Measurements from ENCODE around the gene PGGHG. TPM values are rescaled to one million over a fixed set of nuclear protein-coding genes. Genes with fewer than 3 reads are reported as not detected.
"Not testable (repeated sequence)": the region's sequence is repeated elsewhere in the genome, so short reads cannot be mapped to it uniquely, and the experiment has no call there.

PGGHG gene
- total and polyA plus RNA-seq, 10 of the 15 experiments (the other 5 are each of a cell fraction or from before 2014, with no cell fraction given): 0.10 to 8.3 (median 1.8) TPM

GRCh38 chr11:317668-318404 lies 28.9 kb downstream of the PGGHG start:
- in situ Hi-C loops (cut with MboI); H4K20me1 ChIP-seq (ENCODE audit: control insufficient read depth, insufficient read depth); BruUV-seq (replicated peaks); DNase-seq (ENCODE audit: low read depth, low spot score); ATAC-seq; H3K9me3 ChIP-seq (replicated peaks; ENCODE audit: control insufficient read depth, insufficient read depth, low read length); H3K27me3 ChIP-seq (replicated peaks in 1 of 2; ENCODE audit: control insufficient read depth in 2 of 2, insufficient read depth in 2 of 2, low read length in 1 of 2); intact Hi-C loops (cut with micrococcal nuclease; ENCODE audit: unreplicated experiment); H3K36me3 ChIP-seq (ENCODE audit: control insufficient read depth in 2 of 2, insufficient read depth in 2 of 2, low read length in 1 of 2); H2AFZ ChIP-seq (ENCODE audit: control insufficient read depth, low read depth, low read length); H3K4me1 ChIP-seq (ENCODE audit: control insufficient read depth, insufficient read depth, low read length): not testable (repeated sequence)
- FAIRE-seq: peak; percentile 57
- Histone ChIP-seq H3K27ac (ENCODE audit: control insufficient read depth, insufficient read depth) (peak overlapping the region; percentile 98), H3K4me3 (peak overlapping the region; percentile 87), H3K79me2 (ENCODE audit: control insufficient read depth, insufficient read depth, low read length) (peaks cover 53% of the 10 kb centered on the region), H3K9ac (ENCODE audit: control insufficient read depth, insufficient read depth, low read length) (peak overlapping the region; percentile 65), H3K4me2 (ENCODE audit: control insufficient read depth, insufficient read depth) (peak overlapping the region; percentile 97)
- POLR2A ChIA-PET: interaction anchor here (0.5 to 4.5 kb wide), 12 partner anchors 9 to 221 kb away, joined by 3 to 45 read pairs (median 7); partner anchors contain the start of genes BET1L and RIC8A
- TF ChIP-seq IKZF2 (IDR thresholded peaks at IDR 0.05): peak; percentile 20 to 22; a peak in 1 of 4 replicates
- peak; percentile 50 for TF ChIP-seq IKZF1 (conservative IDR thresholded peaks at IDR 0.05)
- WGBS (ENCODE audit: insufficient coverage, insufficient replicate concordance, low lambda C conversion rate, missing lambda C conversion rate): 43% methylated on average over 14 of the region's 30 CpGs
- RAD21 ChIA-PET (ENCODE audit: unreplicated experiment): interaction anchor here (1.0 to 4.5 kb wide), 7 partner anchors 9 to 37 kb away, joined by 3 to 46 read pairs (median 7); partner anchors contain the start of gene IFITM2
- SMC1A ChIA-PET (ENCODE audit: uncharacterized antibody, unreplicated experiment): interaction anchor here (0.8 to 4.0 kb wide), 12 partner anchors 9 to 81 kb away, joined by 3 to 42 read pairs (median 4); no protein-coding TSS in a partner anchor
- CTCF ChIA-PET: interaction anchor here (0.6 to 3.7 kb wide), 13 partner anchors 9 to 85 kb away, joined by 3 to 43 read pairs (median 5); partner anchors contain the start of gene IFITM2

GRCh38 chr11:318405-319120 lies 29.6 kb downstream of the PGGHG start:
- ChIA-PET POLR2A (interaction anchor here (0.8 to 4.5 kb wide), 6 partner anchors 9 to 50 kb away, joined by 3 to 45 read pairs (median 6); no protein-coding TSS in a partner anchor), SMC1A (ENCODE audit: uncharacterized antibody, unreplicated experiment) (interaction anchor here (1.3 to 4.0 kb wide), 5 partner anchors 10 to 51 kb away, joined by 3 to 42 read pairs (median 7); no protein-coding TSS in a partner anchor), RAD21 (ENCODE audit: unreplicated experiment) (interaction anchor here (0.8 to 4.5 kb wide), 4 partner anchors 11 to 36 kb away, joined by 3 to 46 read pairs (median 15); partner anchors contain the start of gene IFITM2), CTCF (interaction anchor here (0.6 to 3.7 kb wide), 4 partner anchors 10 to 37 kb away, joined by 3 to 43 read pairs (median 20); partner anchors contain the start of gene IFITM2)
- H3K4me2 ChIP-seq (ENCODE audit: control insufficient read depth, insufficient read depth): peak overlapping the region; percentile 25; the same call in 1 of the 2 replicates
- peak overlapping the region; percentile 58 for H3K27ac ChIP-seq (ENCODE audit: control insufficient read depth, insufficient read depth)
- H3K4me1 ChIP-seq (ENCODE audit: control insufficient read depth, insufficient read depth, low read length); H3K9me3 ChIP-seq (replicated peaks; ENCODE audit: control insufficient read depth, insufficient read depth, low read length); H3K36me3 ChIP-seq (ENCODE audit: control insufficient read depth in 2 of 2, insufficient read depth in 2 of 2, low read length in 1 of 2); intact Hi-C loops (cut with micrococcal nuclease; ENCODE audit: unreplicated experiment); H4K20me1 ChIP-seq (ENCODE audit: control insufficient read depth, insufficient read depth); in situ Hi-C loops (cut with MboI); H2AFZ ChIP-seq (ENCODE audit: control insufficient read depth, low read depth, low read length); BruUV-seq (replicated peaks); H3K27me3 ChIP-seq (replicated peaks in 1 of 2; ENCODE audit: control insufficient read depth in 2 of 2, insufficient read depth in 2 of 2, low read length in 1 of 2); FAIRE-seq; DNase-seq (ENCODE audit: low read depth, low spot score): not testable (repeated sequence)
- peak overlapping the region; percentile 54; the same call in 1 of the 2 replicates for H3K9ac ChIP-seq (ENCODE audit: control insufficient read depth, insufficient read depth, low read length)
- whole genome bisulfite sequencing (ENCODE audit: insufficient coverage, insufficient replicate concordance, low lambda C conversion rate, missing lambda C conversion rate): under 1% methylated on average over 12 of the region's 79 CpGs
- H3K4me3 ChIP-seq: peak overlapping the region; percentile 50; the same call in 1 of the 2 replicates
- peaks cover 46% of the 10 kb centered on the region for H3K79me2 ChIP-seq (ENCODE audit: control insufficient read depth, insufficient read depth, low read length)
- ATAC-seq: peak; percentile 52

GRCh38 chr11:319121-319887 lies 30.4 kb downstream of the PGGHG start:
- FAIRE-seq: not testable (repeated sequence)
- POLR2A ChIA-PET: interaction anchor here (1.1 kb wide), 1 partner anchor 10 kb away, joined by 6 read pairs; no protein-coding TSS in a partner anchor
- peak; percentile 42 for ATAC-seq

More at GRCh38 chr11:319121-319887, 30.4 kb downstream of the PGGHG start:
- intact Hi-C loops (cut with micrococcal nuclease; ENCODE audit: unreplicated experiment); DNase-seq (ENCODE audit: low read depth, low spot score); H3K4me1 ChIP-seq (ENCODE audit: control insufficient read depth, insufficient read depth, low read length); H3K27me3 ChIP-seq (replicated peaks in 1 of 2; ENCODE audit: control insufficient read depth in 2 of 2, insufficient read depth in 2 of 2, low read length in 1 of 2); H3K9me3 ChIP-seq (replicated peaks; ENCODE audit: control insufficient read depth, insufficient read depth, low read length); H3K36me3 ChIP-seq (ENCODE audit: control insufficient read depth in 2 of 2, insufficient read depth in 2 of 2, low read length in 1 of 2); H2AFZ ChIP-seq (ENCODE audit: control insufficient read depth, low read depth, low read length); in situ Hi-C loops (cut with MboI); BruUV-seq (replicated peaks); SMC1A ChIA-PET (ENCODE audit: uncharacterized antibody, unreplicated experiment); CTCF ChIA-PET; H4K20me1 ChIP-seq (ENCODE audit: control insufficient read depth, insufficient read depth): not testable (repeated sequence)
- peak overlapping the region; percentile 58 for H3K27ac ChIP-seq (ENCODE audit: control insufficient read depth, insufficient read depth)
- RAD21 ChIA-PET (ENCODE audit: unreplicated experiment): interaction anchor here (0.8 kb wide), 1 partner anchor 11 kb away, joined by 3 read pairs; no protein-coding TSS in a partner anchor
- peaks cover 38% of the 10 kb centered on the region for H3K79me2 ChIP-seq (ENCODE audit: control insufficient read depth, insufficient read depth, low read length)
- WGBS (ENCODE audit: insufficient coverage, insufficient replicate concordance, low lambda C conversion rate, missing lambda C conversion rate): 62% methylated on average over 20 of the region's 29 CpGs
- H3K4me2 ChIP-seq (ENCODE audit: control insufficient read depth, insufficient read depth): peak overlapping the region; percentile 60
- H3K9ac ChIP-seq (ENCODE audit: control insufficient read depth, insufficient read depth, low read length): peak overlapping the region; percentile 54; the same call in 1 of the 2 replicates
- peak overlapping the region; percentile 50; the same call in 1 of the 2 replicates for H3K4me3 ChIP-seq

Data from GM12878 (cell line).